ENCODE results near the gene ROBO2.

Gene ROBO2

GRCh38 chr3:77324105-77324504 is 284.2 kb downstream of the ROBO2 start:
- no peaks in the 10 kb centered on the region for H3K27me3 ChIP-seq (replicated peaks)
- H3K27ac ChIP-seq, result no peak overlapping the region
- H3K4me3 ChIP-seq (ENCODE audit: low read depth, low read length), result no peak overlapping the region
- in situ Hi-C loops (cut with HindIII; ENCODE audit: low pct_ligation_motif_present, low sequenced_read_pairs), result no loop called here
- no peak for DNase-seq
- no peaks in the 10 kb centered on the region for H3K36me3 ChIP-seq (replicated peaks)
- no peak for TF ChIP-seq CTCF (IDR thresholded peaks at IDR 0.05; ENCODE audit: low read depth, low read length, missing control alignments)

GRCh38 chr3:77325280-77325679 is 285.4 kb downstream of the ROBO2 start:
- Histone ChIP-seq H3K4me3 (ENCODE audit: low read depth, low read length) (no peak overlapping the region), H3K27me3 (replicated peaks) (no peaks in the 10 kb centered on the region), H3K27ac (no peak overlapping the region), H3K36me3 (replicated peaks) (no peaks in the 10 kb centered on the region)
- no peak for TF ChIP-seq CTCF (IDR thresholded peaks at IDR 0.05; ENCODE audit: low read depth, low read length, missing control alignments)
- in situ Hi-C loops (cut with HindIII; ENCODE audit: low pct_ligation_motif_present, low sequenced_read_pairs), result no loop called here
- DNase-seq, result no peak

GRCh38 chr3:77325702-77326101 is 285.8 kb downstream of the ROBO2 start:
- in situ Hi-C loops (cut with HindIII; ENCODE audit: low pct_ligation_motif_present, low sequenced_read_pairs), result no loop called here
- no peak for DNase-seq
- Histone ChIP-seq H3K4me3 (ENCODE audit: low read depth, low read length) (no peak overlapping the region), H3K27ac (no peak overlapping the region), H3K36me3 (replicated peaks) (no peaks in the 10 kb centered on the region), H3K27me3 (replicated peaks) (no peaks in the 10 kb centered on the region)
- no peak for TF ChIP-seq CTCF (IDR thresholded peaks at IDR 0.05; ENCODE audit: low read depth, low read length, missing control alignments)

GRCh38 chr3:77326586-77326985 is 286.7 kb downstream of the ROBO2 start:
- no peak for TF ChIP-seq CTCF (IDR thresholded peaks at IDR 0.05; ENCODE audit: low read depth, low read length, missing control alignments)
- in situ Hi-C loops (cut with HindIII; ENCODE audit: low pct_ligation_motif_present, low sequenced_read_pairs), result no loop called here
- H3K27me3 ChIP-seq (replicated peaks), result no peaks in the 10 kb centered on the region

GRCh38 chr3:77328690-77329089 is 288.8 kb downstream of the ROBO2 start:
- Histone ChIP-seq H3K27me3 (replicated peaks) (no peaks in the 10 kb centered on the region), H3K36me3 (replicated peaks) (no peaks in the 10 kb centered on the region), H3K27ac (no peak overlapping the region), H3K4me3 (ENCODE audit: low read depth, low read length) (no peak overlapping the region)
- in situ Hi-C loops (cut with HindIII; ENCODE audit: low pct_ligation_motif_present, low sequenced_read_pairs), result no loop called here
- no peak for DNase-seq
- TF ChIP-seq CTCF (IDR thresholded peaks at IDR 0.05; ENCODE audit: low read depth, low read length, missing control alignments), result no peak

More at GRCh38 chr3:77326586-77326985, 286.7 kb downstream of the ROBO2 start:
- Histone ChIP-seq H3K4me3 (ENCODE audit: low read depth, low read length) (no peak overlapping the region), H3K27ac (no peak overlapping the region), H3K36me3 (replicated peaks) (no peaks in the 10 kb centered on the region)
- DNase-seq, result no peak

- Histone ChIP-seq H3K36me3 (replicated peaks) (no peaks in the 10 kb centered on the region), H3K27ac (no peak overlapping the region), H3K4me3 (ENCODE audit: low read depth, low read length) (no peak overlapping the region), H3K27me3 (replicated peaks) (no peaks in the 10 kb centered on the region)
- in situ Hi-C loops (cut with HindIII; ENCODE audit: low pct_ligation_motif_present, low sequenced_read_pairs), result no loop called here
- TF ChIP-seq CTCF (IDR thresholded peaks at IDR 0.05; ENCODE audit: low read depth, low read length, missing control alignments), result no peak
- DNase-seq, result no peak
Observed at GRCh38 chr3:77329116-77329515, 289.2 kb downstream of the ROBO2 start.
